ENCODE results near the gene ANGEL1.

- TF ChIP-seq RAD21 (IDR thresholded peaks at IDR 0.05 in 1 of 2, conservative IDR thresholded peaks at IDR 0.05 in 1 of 2; ENCODE audit: low read depth in 2 of 2, low read length in 2 of 2) (no peak), SP2 (IDR thresholded peaks at IDR 0.05; ENCODE audit: low read length) (no peak), MAX (IDR thresholded peaks at IDR 0.05) (no peak), EP300 (IDR thresholded peaks at IDR 0.05; ENCODE audit: borderline replicate concordance in 1 of 2, low read depth in 2 of 2, low read length in 2 of 2) (no peak), YY1 (IDR thresholded peaks at IDR 0.05; ENCODE audit: low read depth, low read length) (no peak), HDAC2 (IDR thresholded peaks at IDR 0.05; ENCODE audit: borderline replicate concordance in 1 of 2, low read depth in 2 of 2, low read length in 2 of 2) (no peak), CTCF (IDR thresholded peaks at IDR 0.05; ENCODE audit: control extremely low read depth in 1 of 3, insufficient read depth in 1 of 3, low read depth in 1 of 3, low read length in 3 of 3) (no peak), ATF2 (IDR thresholded peaks at IDR 0.05; ENCODE audit: low read length) (no peak), POLR2AphosphoS5 (IDR thresholded peaks at IDR 0.05; ENCODE audit: low read depth, low read length) (no peak), TAF1 (IDR thresholded peaks at IDR 0.05; ENCODE audit: low read depth, low read length) (no peak), EGR1 (IDR thresholded peaks at IDR 0.05; ENCODE audit: borderline replicate concordance, low read depth, low read length) (no peak), BRCA1 (IDR thresholded peaks at IDR 0.05; ENCODE audit: low read depth, low read length) (no peak), NRF1 (IDR thresholded peaks at IDR 0.05; ENCODE audit: low read depth, low read length) (no peak)
Observed at GRCh38 chr14:76761960-76762410, 50.7 kb downstream of the ANGEL1 start.

Data from H1 (cell line).